Esophagus squamous epithelium (tissue), 5 donors: Measurements from ENCODE around the gene INTS4. TPM values are rescaled to one million over a fixed set of nuclear protein-coding genes. Genes with fewer than 3 reads are reported as not detected.

ENCODE experiments used
- DNase-seq: peaks from one replicate; lab custom pipeline; 2025; lab: John Stamatoyannopoulos, UW
- H3K27ac ChIP-seq, 4 donors: fragments of 200-600 bp; sonication (generic); one replicate each; pipeline ENCODE4 v1.5.1; 2016 to 2019; ENCODE audit warnings: mild to moderate bottlenecking in 1 of 4
- H3K27me3 ChIP-seq, 4 donors: fragments of 200-600 bp; sonication (generic); 1 replicate in 3 of 4; 2 replicates in 1 of 4; pipeline versions ENCODE4 v1.5.1 to v1.6.0; 2017 to 2021; ENCODE audit warnings: antibody characterized with exemption in 1 of 4
- H3K36me3 ChIP-seq, 3 donors: fragments of 200-600 bp; sonication (generic); one replicate each; pipeline ENCODE4 v1.5.1; 2016 to 2019
- H3K4me1 ChIP-seq, 3 donors: fragments of 200-600 bp; sonication (generic); one replicate each; pipeline ENCODE4 v1.5.1; 2017 to 2019
- H3K4me3 ChIP-seq, 4 donors: fragments of 200-600 bp; sonication (generic); 1 replicate in 3 of 4; 2 replicates in 1 of 4; pipeline ENCODE4 v1.5.1; 2016 to 2019; ENCODE audit warnings: mild to moderate bottlenecking in 2 of 4, moderate library complexity in 1 of 4
- H3K9me3 ChIP-seq, 3 donors: fragments of 200-600 bp; sonication (generic); one replicate each; pipeline ENCODE4 v1.5.1; 2016 to 2019
- CTCF ChIP-seq, 6 experiments: fragments of 450-650 bp in 4 of 6; fragments of 200-600 bp in 2 of 6; sonication (generic) in 2 of 6; IDR thresholded peaks; one replicate each; pipeline ENCODE4 v1.5.1; 2016 to 2019; ENCODE audit warnings: antibody characterized with exemption in 6 of 6, mild to moderate bottlenecking in 4 of 6, moderate library complexity in 4 of 6
- POLR2A ChIP-seq, 4 donors: fragments of 450-650 bp; IDR thresholded peaks; one replicate each; pipeline ENCODE4 v1.6.1; 2017; ENCODE audit warnings: antibody characterized with exemption in 4 of 4, mild to moderate bottlenecking in 4 of 4, moderate library complexity in 3 of 4
- WGBS, 2 donors: methylation state at CpG; one replicate each; pipeline ENCODE4 v1.1.5; 2018; 5-methylcytosine and 5-hydroxymethylcytosine counted together
- intact Hi-C: fragments of 100-400 bp; cut with DNase I; formaldehyde crosslinking; loops from one replicate; pipeline ENCODE4 v1.15.0; 2022
- total RNA-seq, 4 donors: library from RNA; depleted of rRNA; stranded (reverse); fragments of >200 nt; gene quantifications; one replicate each; pipeline ENCODE4 v1.1.0, GENCODE V29; 2016
- donor health status: DM: yes; HTN: yes; CAD: no.

INTS4 gene
- total RNA-seq, 4 donors from 2014 or later = 12.8 to 21.9 (median 17.9) TPM

GRCh38 chr11:78011301-78011700, 16.8 kb upstream of the INTS4 start:
- TF ChIP-seq POLR2A (IDR thresholded peaks at IDR 0.05) (no peak), CTCF (IDR thresholded peaks at IDR 0.05) (no peak)
- no peak overlapping the region for H3K4me3 ChIP-seq
- H3K27me3 ChIP-seq = no peaks in the 10 kb centered on the region
- H3K9me3 ChIP-seq = no peaks in the 10 kb centered on the region
- intact Hi-C loops = no loop called here
- H3K27ac ChIP-seq = no peak overlapping the region
- 59 to 69% methylated on average over 2 of the region's 2 CpGs for WGBS, 2 donors
- no peaks in the 10 kb centered on the region for H3K4me1 ChIP-seq
- no peak for DNase-seq
- peaks cover 0 to 9% (median 0%) of the 10 kb centered on the region in 3 donors for H3K36me3 ChIP-seq

- Histone ChIP-seq H3K36me3 (peaks cover 0 to 5% (median 0%) of the 10 kb centered on the region in 3 donors), H3K9me3 (no peaks in the 10 kb centered on the region), H3K27me3 (no peaks in the 10 kb centered on the region), H3K27ac (no peak overlapping the region), H3K4me1 (no peaks in the 10 kb centered on the region), H3K4me3 (no peak overlapping the region)
- DNase-seq = no peak
- 97 to 98% methylated on average over 3 to 6 of the region's 6 CpGs for WGBS, 2 donors
- intact Hi-C loops = no loop called here
- TF ChIP-seq CTCF (IDR thresholded peaks at IDR 0.05) (no peak), POLR2A (IDR thresholded peaks at IDR 0.05) (no peak)
Observed at GRCh38 chr11:78010755-78011154, 16.3 kb upstream of the INTS4 start.

- H3K27ac ChIP-seq = no peak overlapping the region
- H3K36me3 ChIP-seq = peaks cover 0 to under 1% (median 0%) of the 10 kb centered on the region in 3 donors
- intact Hi-C loops = no loop called here
- no peaks in the 10 kb centered on the region for H3K4me1 ChIP-seq
- no peak for TF ChIP-seq CTCF (IDR thresholded peaks at IDR 0.05)
- no peak for TF ChIP-seq POLR2A (IDR thresholded peaks at IDR 0.05)
- no peaks in the 10 kb centered on the region for H3K27me3 ChIP-seq
- 96 to 100% methylated on average over 1 of the region's 1 CpG for WGBS, 2 donors
- no peak overlapping the region for H3K4me3 ChIP-seq
- DNase-seq = no peak
- no peaks in the 10 kb centered on the region for H3K9me3 ChIP-seq
Observed at GRCh38 chr11:78010304-78010703, 15.8 kb upstream of the INTS4 start.

- Histone ChIP-seq H3K36me3 (no peaks in the 10 kb centered on the region), H3K4me3 (no peak overlapping the region), H3K27ac (no peak overlapping the region), H3K27me3 (no peaks in the 10 kb centered on the region), H3K4me1 (no peaks in the 10 kb centered on the region), H3K9me3 (no peaks in the 10 kb centered on the region)
- TF ChIP-seq POLR2A (IDR thresholded peaks at IDR 0.05) = no peak
- TF ChIP-seq CTCF (IDR thresholded peaks at IDR 0.05) = no peak
- intact Hi-C loops = no loop called here
- 90 to 100% methylated on average over 2 of the region's 2 CpGs for WGBS, 2 donors
- DNase-seq = no peak
Observed at GRCh38 chr11:78009062-78009461, 14.6 kb upstream of the INTS4 start.

GRCh38 chr11:78000193-78000592, 5.7 kb upstream of the INTS4 start:
- DNase-seq = no peak
- no peaks in the 10 kb centered on the region for H3K9me3 ChIP-seq
- TF ChIP-seq POLR2A (IDR thresholded peaks at IDR 0.05) (no peak), CTCF (IDR thresholded peaks at IDR 0.05) (peak in 5 of 6 experiments; percentile 52 to 70 (median 56))

More at GRCh38 chr11:78000193-78000592, 5.7 kb upstream of the INTS4 start:
- Histone ChIP-seq H3K36me3 (no peaks in the 10 kb centered on the region), H3K27me3 (peaks cover 0 to 2% (median 0%) of the 10 kb centered on the region in 4 donors), H3K27ac (no peak overlapping the region), H3K4me3 (no peak overlapping the region), H3K4me1 (peaks cover 0 to 5% (median 0%) of the 10 kb centered on the region in 3 donors)
- 0% methylated on average over 1 of the region's 1 CpG for WGBS, 2 donors
- intact Hi-C loops = no loop called here
